Liver (tissue), 9 donors: ENCODE data around the gene NAV2. TPM values are rescaled to one million over a fixed set of nuclear protein-coding genes. Genes with fewer than 3 reads are reported as not detected.

Experiments used
- DNase-seq: peaks from one replicate; pipeline ENCODE4 v3.0.0-alpha.2; 2017; ENCODE audit warnings: low spot score
- H3K27ac ChIP-seq, 2 donors: one replicate each; pipeline ENCODE4 v1.7.0; 2013; ENCODE audit warnings: inconsistent platforms in 2 of 2, low read length in 2 of 2, control low read depth in 1 of 2, low read depth in 1 of 2, mild to moderate bottlenecking in 1 of 2
- H3K27me3 ChIP-seq, 4 donors: one replicate each; pipeline versions ENCODE4 v1.6.1 to v1.7.0; 2013; ENCODE audit warnings: low read length in 3 of 4, inconsistent platforms in 1 of 4, mild to moderate bottlenecking in 1 of 4, moderate library complexity in 1 of 4; ENCODE audit not compliant: control insufficient read depth in 4 of 4, insufficient read depth in 4 of 4
- H3K36me3 ChIP-seq, 4 donors: one replicate each; pipeline versions ENCODE4 v1.6.1 to v1.7.0; 2013; ENCODE audit warnings: low read length in 3 of 4, mild to moderate bottlenecking in 3 of 4, low read depth in 1 of 4, moderate library complexity in 1 of 4; ENCODE audit not compliant: control insufficient read depth in 4 of 4, insufficient read depth in 3 of 4
- H3K4me1 ChIP-seq, 4 donors: one replicate each; pipeline versions ENCODE4 v1.6.1 to v1.7.0; 2013; ENCODE audit warnings: low read length in 3 of 4, mild to moderate bottlenecking in 3 of 4, moderate library complexity in 1 of 4; ENCODE audit not compliant: control insufficient read depth in 4 of 4, insufficient read depth in 4 of 4
- H3K4me3 ChIP-seq, 3 donors: one replicate each; pipeline versions ENCODE4 v1.6.1 to v1.7.0; 2013; ENCODE audit warnings: low read length in 3 of 3, control low read depth in 1 of 3, low read depth in 1 of 3, mild to moderate bottlenecking in 1 of 3
- H3K9ac ChIP-seq, 2 donors: one replicate each; pipeline ENCODE4 v1.7.0; 2013; ENCODE audit warnings: low read length in 2 of 2, mild to moderate bottlenecking in 2 of 2, moderate library complexity in 2 of 2, control low read depth in 1 of 2, low read depth in 1 of 2
- H3K9me3 ChIP-seq, 4 donors: one replicate each; pipeline versions ENCODE4 v1.6.1 to v1.7.0; 2013; ENCODE audit warnings: low read length in 3 of 4; ENCODE audit not compliant: control insufficient read depth in 4 of 4
- ATF3 ChIP-seq: IDR thresholded peaks from 2 replicates; pipeline ENCODE4 v1.6.1; 2016; ENCODE audit warnings: antibody characterized with exemption
- CTCF ChIP-seq: fragments of 150-350 bp; IDR thresholded peaks from 2 replicates; pipeline ENCODE4 v1.5.1; 2017; ENCODE audit warnings: improper control_type of control experiment, low read depth, low read length; ENCODE audit not compliant: missing input control
- EGR1 ChIP-seq, 2 donors: IDR thresholded peaks; 2 replicates each; pipeline ENCODE4 v1.6.1; 2016 to 2018; ENCODE audit warnings: antibody characterized with exemption in 2 of 2, low read depth in 2 of 2
- FOXA1 ChIP-seq: IDR thresholded peaks from 2 replicates; pipeline ENCODE4 v1.6.1; 2016; ENCODE audit warnings: antibody characterized with exemption
- FOXA2 ChIP-seq: IDR thresholded peaks from 2 replicates; pipeline ENCODE4 v1.6.1; 2016; ENCODE audit warnings: antibody characterized with exemption
- GABPA ChIP-seq, 2 donors: IDR thresholded peaks in 1 of 2; conservative IDR thresholded peaks in 1 of 2; 2 replicates each; pipeline ENCODE4 v1.6.1; 2016; ENCODE audit warnings: antibody characterized with exemption in 2 of 2, mild to moderate bottlenecking in 1 of 2, moderate library complexity in 1 of 2
- HNF4A ChIP-seq, 2 donors: conservative IDR thresholded peaks; 2 replicates each; pipeline ENCODE4 v1.6.1; 2016; ENCODE audit warnings: antibody characterized with exemption in 2 of 2, mild to moderate bottlenecking in 2 of 2
- HNF4G ChIP-seq: IDR thresholded peaks from 2 replicates; pipeline ENCODE4 v1.6.1; 2016; ENCODE audit warnings: antibody characterized with exemption
- JUND ChIP-seq, 2 donors: IDR thresholded peaks; 2 replicates each; pipeline ENCODE4 v1.6.1; 2016; ENCODE audit warnings: antibody characterized with exemption in 2 of 2
- MAX ChIP-seq: IDR thresholded peaks from 2 replicates; pipeline ENCODE4 v1.6.1; 2016; ENCODE audit warnings: antibody characterized with exemption
- NR2F2 ChIP-seq: IDR thresholded peaks from 2 replicates; pipeline ENCODE4 v1.6.1; 2016; ENCODE audit warnings: antibody characterized with exemption
- RAD21 ChIP-seq, 2 donors: IDR thresholded peaks; 2 replicates each; pipeline ENCODE4 v1.6.1; 2016; ENCODE audit warnings: antibody characterized with exemption in 2 of 2, mild to moderate bottlenecking in 2 of 2
- RXRA ChIP-seq, 2 donors: IDR thresholded peaks; 2 replicates each; pipeline ENCODE4 v1.6.1; 2017 to 2018; ENCODE audit warnings: antibody characterized with exemption in 2 of 2, mild to moderate bottlenecking in 1 of 2
- SP1 ChIP-seq: IDR thresholded peaks from 2 replicates; pipeline ENCODE4 v1.6.1; 2018; ENCODE audit warnings: antibody characterized with exemption, mild to moderate bottlenecking
- TAF1 ChIP-seq: conservative IDR thresholded peaks from 2 replicates; pipeline ENCODE4 v1.6.1; 2016; ENCODE audit warnings: antibody characterized with exemption, mild to moderate bottlenecking
- YY1 ChIP-seq: IDR thresholded peaks from 2 replicates; pipeline ENCODE4 v1.6.1; 2016; ENCODE audit warnings: antibody characterized with exemption, mild to moderate bottlenecking
- ZBTB33 ChIP-seq: IDR thresholded peaks from 2 replicates; pipeline ENCODE4 v1.6.1; 2016; ENCODE audit warnings: antibody characterized with exemption
- WGBS: extraction: QIAGEN DNeasy Blood & Tissue Kit; methylation state at CpG from one replicate; pipeline ENCODE4 v1.1.7; 2013; 5-methylcytosine and 5-hydroxymethylcytosine counted together
- polyA plus RNA-seq, 2 donors: library from polyadenylated mRNA; stranded (reverse) in 1 of 2; unstranded in 1 of 2; fragments of 200-250 nt in 1 of 2; fragments of >200 nt in 1 of 2; fragmentation: Nextera tagmentation in 1 of 2; extraction: Ambion mirVana in 1 of 2; gene quantifications; one replicate each; pipeline versions ENCODE4 v1.2.1 to v1.2.3, GENCODE V29; 2013 to 2015
- total RNA-seq, 2 donors: library from RNA; depleted of rRNA; stranded (reverse); fragments of >200 nt; gene quantifications; one replicate each; pipeline ENCODE4 v1.2.3, GENCODE V29; 2014
- donor health status: healthy.
- donor health status: healthy.
- donor health status: healthy.
- donor health status: healthy.
- donor health status: healthy.

The NAV2 gene
- total and polyA plus RNA-seq, 4 donors = 6.3 to 20.5 (median 11.6) TPM

GRCh38 chr11:19979519-19979845 lies 266.8 kb downstream of the NAV2 start:
- TF ChIP-seq ZBTB33 (no peak), TAF1 (no peak), JUND (IDR thresholded peaks at IDR 0.05) (no peak)
- H3K4me3 ChIP-seq = no peak overlapping the region
- no peak for DNase-seq
- 97% methylated on average over 5 of the region's 5 CpGs for WGBS
- no peaks in the 10 kb centered on the region for H3K9me3 ChIP-seq
- H3K27me3 ChIP-seq = no peaks in the 10 kb centered on the region
- peaks cover 0 to 4% (median 0%) of the 10 kb centered on the region in 4 donors for H3K36me3 ChIP-seq
- H3K4me1 ChIP-seq = peaks cover 0 to 33% (median 16%) of the 10 kb centered on the region in 4 donors
- no peak overlapping the region for H3K9ac ChIP-seq
- peak overlapping the region; percentile 62 to 64 for H3K27ac ChIP-seq

GRCh38 chr11:19980388-19980787 lies 267.8 kb downstream of the NAV2 start:
- Histone ChIP-seq H3K9ac (peak overlapping the region in 1 of 2 donors; percentile 29), H3K36me3 (peaks cover 0 to 8% (median 0%) of the 10 kb centered on the region in 4 donors), H3K4me3 (no peak overlapping the region), H3K9me3 (no peaks in the 10 kb centered on the region), H3K27ac (peak overlapping the region; percentile 64 to 79), H3K27me3 (no peaks in the 10 kb centered on the region), H3K4me1 (peaks cover 0 to 33% (median 16%) of the 10 kb centered on the region in 4 donors)
- DNase-seq = no peak
- 51% methylated on average over 1 of the region's 1 CpG for WGBS
- TF ChIP-seq TAF1 = no peak
- no peak for TF ChIP-seq NR2F2
- no peak for TF ChIP-seq CTCF
- TF ChIP-seq RXRA (IDR thresholded peaks at IDR 0.05) = no peak
- no peak for TF ChIP-seq FOXA1
- no peak for TF ChIP-seq HNF4G
- no peak for TF ChIP-seq SP1
- no peak for TF ChIP-seq RAD21 (IDR thresholded peaks at IDR 0.05)
- no peak for TF ChIP-seq EGR1 (IDR thresholded peaks at IDR 0.05; ENCODE audit: low read depth in 2 of 2)

GRCh38 chr11:19980957-19981669 lies 268.5 kb downstream of the NAV2 start:
- Histone ChIP-seq H3K9me3 (no peaks in the 10 kb centered on the region), H3K4me3 (no peak overlapping the region), H3K27me3 (no peaks in the 10 kb centered on the region), H3K4me1 (peaks cover 0 to 32% (median 13%) of the 10 kb centered on the region in 4 donors), H3K36me3 (peaks cover 0 to 8% (median 0%) of the 10 kb centered on the region in 4 donors), H3K27ac (peak overlapping the region; percentile 79), H3K9ac (peak overlapping the region in 1 of 2 donors; percentile 29)
- DNase-seq = no peak
- 49% methylated on average over 8 of the region's 8 CpGs for WGBS
- TF ChIP-seq RXRA (IDR thresholded peaks at IDR 0.05) (peak; percentile 45 to 62), GABPA (IDR thresholded peaks at IDR 0.05 in 1 of 2, conservative IDR thresholded peaks at IDR 0.05 in 1 of 2) (no peak), FOXA1 (no peak), MAX (peak; percentile 60), HNF4G (no peak), HNF4A (conservative IDR thresholded peaks at IDR 0.05) (peak; percentile 38 to 65), NR2F2 (peak; percentile 30), TAF1 (no peak), YY1 (peak; percentile 63), RAD21 (IDR thresholded peaks at IDR 0.05) (peak; percentile 41 to 64), JUND (IDR thresholded peaks at IDR 0.05) (peak in 1 of 2 donors; percentile 48), CTCF (no peak), ATF3 (no peak), SP1 (peak; percentile 66), FOXA2 (peak; percentile 55)
